ENCODE results near the gene MOB2.

- no peak for TF ChIP-seq CTCF (IDR thresholded peaks at IDR 0.05; ENCODE audit: insufficient read depth, low read length, poor library complexity, severe bottlenecking)
- TF ChIP-seq EZH2phosphoT487 (conservative IDR thresholded peaks at IDR 0.05; ENCODE audit: low read length): no peak
Measured at GRCh38 chr11:1472180-1473005, 14.2 kb downstream of the MOB2 start.
